Type B pancreatic cell (in vitro differentiated cells): ENCODE measurements around the gene FAT1. TPM values are rescaled to one million over a fixed set of nuclear protein-coding genes. Genes with fewer than 3 reads are reported as not detected.

ENCODE experiments used
- DNase-seq: peaks from one replicate; pipeline ENCODE4 v3.0.0; 2021; ENCODE audit warnings: mixed read lengths; ENCODE audit not compliant: unreplicated experiment; ENCODE audit errors: extremely low spot score
- H3K27ac Mint-ChIP-seq: 2 replicates; pipeline ENCODE4 v1.8.0; 2021; ENCODE audit warnings: mild to moderate bottlenecking, mixed read lengths
- H3K27me3 Mint-ChIP-seq: 2 replicates; pipeline ENCODE4 v1.8.0; 2021; ENCODE audit warnings: mixed read lengths
- H3K36me3 Mint-ChIP-seq: 2 replicates; pipeline ENCODE4 v1.8.0; 2021; ENCODE audit warnings: mixed read lengths
- H3K4me1 Mint-ChIP-seq: one replicate; pipeline ENCODE4 v1.8.0; 2021; ENCODE audit warnings: mixed read lengths; ENCODE audit not compliant: unreplicated experiment
- H3K4me3 Mint-ChIP-seq: 2 replicates; pipeline ENCODE4 v1.8.0; 2021; ENCODE audit warnings: mild to moderate bottlenecking, mixed read lengths
- H3K9me3 Mint-ChIP-seq: 2 replicates; pipeline ENCODE4 v1.8.0; 2021; ENCODE audit warnings: mixed read lengths
- total RNA-seq: library from RNA; stranded (reverse); gene quantifications from 2 replicates; pipeline ENCODE4 v1.2.1, GENCODE V29; 2021; ENCODE audit warnings: low replicate concordance
- TF ChIP-seq, protein P1 (sequence below): fragments of 200-600 bp; sonication (generic); conservative IDR thresholded peaks from 2 replicates; pipeline ENCODE4 v1.5.0; 2021; ENCODE audit warnings: antibody characterized with exemption, mild to moderate bottlenecking

Gene FAT1
- total RNA-seq, 1 donor from 2014 or later, result 197 TPM

DNA sequence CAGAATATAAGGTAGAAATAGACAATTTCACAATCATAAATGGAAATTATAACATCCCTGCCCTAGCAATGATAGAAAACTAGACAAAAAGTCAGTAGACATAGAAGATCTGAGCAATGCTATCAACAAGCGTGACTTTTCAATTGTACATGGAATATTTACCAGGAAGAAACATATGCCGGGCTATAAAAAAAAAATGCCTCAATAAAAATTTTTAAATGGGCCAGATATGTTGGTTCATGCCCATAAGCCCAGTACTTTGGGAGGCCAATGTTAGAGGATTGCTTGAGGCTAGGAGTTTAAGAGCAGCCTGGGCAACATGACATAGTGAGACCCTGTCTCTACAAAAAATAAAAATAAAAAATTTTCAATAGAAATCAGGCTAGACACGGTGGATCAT is 163.0 kb downstream of the FAT1 start:
- peaks cover 7% of the 10 kb centered on the region for H3K4me1 Mint-ChIP-seq
- H3K27ac Mint-ChIP-seq, result no peak overlapping the region
- H3K9me3 Mint-ChIP-seq, result no peaks in the 10 kb centered on the region
- no peak for DNase-seq
- H3K27me3 Mint-ChIP-seq, result peaks cover 24% of the 10 kb centered on the region
- no peaks in the 10 kb centered on the region for H3K36me3 Mint-ChIP-seq
- no peak overlapping the region for H3K4me3 Mint-ChIP-seq
- TF ChIP-seq, protein P1, sequence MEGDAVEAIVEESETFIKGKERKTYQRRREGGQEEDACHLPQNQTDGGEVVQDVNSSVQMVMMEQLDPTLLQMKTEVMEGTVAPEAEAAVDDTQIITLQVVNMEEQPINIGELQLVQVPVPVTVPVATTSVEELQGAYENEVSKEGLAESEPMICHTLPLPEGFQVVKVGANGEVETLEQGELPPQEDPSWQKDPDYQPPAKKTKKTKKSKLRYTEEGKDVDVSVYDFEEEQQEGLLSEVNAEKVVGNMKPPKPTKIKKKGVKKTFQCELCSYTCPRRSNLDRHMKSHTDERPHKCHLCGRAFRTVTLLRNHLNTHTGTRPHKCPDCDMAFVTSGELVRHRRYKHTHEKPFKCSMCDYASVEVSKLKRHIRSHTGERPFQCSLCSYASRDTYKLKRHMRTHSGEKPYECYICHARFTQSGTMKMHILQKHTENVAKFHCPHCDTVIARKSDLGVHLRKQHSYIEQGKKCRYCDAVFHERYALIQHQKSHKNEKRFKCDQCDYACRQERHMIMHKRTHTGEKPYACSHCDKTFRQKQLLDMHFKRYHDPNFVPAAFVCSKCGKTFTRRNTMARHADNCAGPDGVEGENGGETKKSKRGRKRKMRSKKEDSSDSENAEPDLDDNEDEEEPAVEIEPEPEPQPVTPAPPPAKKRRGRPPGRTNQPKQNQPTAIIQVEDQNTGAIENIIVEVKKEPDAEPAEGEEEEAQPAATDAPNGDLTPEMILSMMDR, result no peak

DNA sequence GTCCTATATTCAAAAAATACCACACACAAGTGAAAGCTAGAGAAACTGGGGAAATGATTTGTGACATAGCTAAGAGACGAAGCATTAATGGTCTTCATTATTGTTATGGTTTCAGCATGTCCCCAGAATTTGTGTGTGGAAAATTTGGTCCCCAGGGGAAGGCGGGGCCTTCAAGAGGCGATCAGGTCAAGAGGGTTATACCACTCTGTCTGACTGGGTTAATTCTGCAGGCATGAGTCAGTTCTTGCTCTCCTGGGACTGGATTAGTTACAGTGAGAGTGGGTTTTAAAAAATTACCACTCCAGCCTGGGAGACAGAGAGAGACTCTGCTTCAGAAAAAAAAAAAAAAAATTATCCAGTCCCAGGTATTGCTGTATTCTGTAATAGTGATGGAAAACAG is 166.2 kb downstream of the FAT1 start:
- no peak for DNase-seq
- Mint-ChIP-seq H3K27ac (no peak overlapping the region), H3K4me1 (peaks cover 14% of the 10 kb centered on the region), H3K27me3 (peaks cover 47% of the 10 kb centered on the region), H3K4me3 (peak overlapping the region; percentile 9), H3K9me3 (no peaks in the 10 kb centered on the region), H3K36me3 (no peaks in the 10 kb centered on the region)
- TF ChIP-seq, protein P1, result no peak

DNA sequence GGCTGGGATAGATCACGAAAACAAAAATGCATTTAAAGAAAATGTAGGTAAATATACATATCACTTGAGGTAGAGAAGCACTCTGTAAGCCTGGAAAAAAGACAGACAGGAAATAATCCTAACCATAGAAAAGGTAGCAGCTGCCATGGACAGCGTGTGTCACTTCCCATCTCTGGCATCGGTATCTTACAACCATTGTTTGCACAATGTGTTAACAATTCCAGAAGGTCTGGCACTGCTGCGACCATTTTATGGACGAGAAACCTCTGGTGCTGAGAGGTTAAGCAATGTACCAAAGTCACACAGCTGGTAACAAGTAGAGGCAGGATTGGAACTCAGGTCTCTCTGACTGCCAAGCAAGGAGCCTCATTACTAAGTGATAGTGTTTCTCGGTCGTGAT is 166.6 kb downstream of the FAT1 start:
- H3K36me3 Mint-ChIP-seq, result no peaks in the 10 kb centered on the region
- peaks cover 14% of the 10 kb centered on the region for H3K4me1 Mint-ChIP-seq
- H3K9me3 Mint-ChIP-seq, result no peaks in the 10 kb centered on the region
- no peak overlapping the region for H3K27ac Mint-ChIP-seq
- peaks cover 50% of the 10 kb centered on the region for H3K27me3 Mint-ChIP-seq
- no peak for DNase-seq
- TF ChIP-seq, protein P1, result no peak
- H3K4me3 Mint-ChIP-seq, result peak overlapping the region; percentile 65

DNA sequence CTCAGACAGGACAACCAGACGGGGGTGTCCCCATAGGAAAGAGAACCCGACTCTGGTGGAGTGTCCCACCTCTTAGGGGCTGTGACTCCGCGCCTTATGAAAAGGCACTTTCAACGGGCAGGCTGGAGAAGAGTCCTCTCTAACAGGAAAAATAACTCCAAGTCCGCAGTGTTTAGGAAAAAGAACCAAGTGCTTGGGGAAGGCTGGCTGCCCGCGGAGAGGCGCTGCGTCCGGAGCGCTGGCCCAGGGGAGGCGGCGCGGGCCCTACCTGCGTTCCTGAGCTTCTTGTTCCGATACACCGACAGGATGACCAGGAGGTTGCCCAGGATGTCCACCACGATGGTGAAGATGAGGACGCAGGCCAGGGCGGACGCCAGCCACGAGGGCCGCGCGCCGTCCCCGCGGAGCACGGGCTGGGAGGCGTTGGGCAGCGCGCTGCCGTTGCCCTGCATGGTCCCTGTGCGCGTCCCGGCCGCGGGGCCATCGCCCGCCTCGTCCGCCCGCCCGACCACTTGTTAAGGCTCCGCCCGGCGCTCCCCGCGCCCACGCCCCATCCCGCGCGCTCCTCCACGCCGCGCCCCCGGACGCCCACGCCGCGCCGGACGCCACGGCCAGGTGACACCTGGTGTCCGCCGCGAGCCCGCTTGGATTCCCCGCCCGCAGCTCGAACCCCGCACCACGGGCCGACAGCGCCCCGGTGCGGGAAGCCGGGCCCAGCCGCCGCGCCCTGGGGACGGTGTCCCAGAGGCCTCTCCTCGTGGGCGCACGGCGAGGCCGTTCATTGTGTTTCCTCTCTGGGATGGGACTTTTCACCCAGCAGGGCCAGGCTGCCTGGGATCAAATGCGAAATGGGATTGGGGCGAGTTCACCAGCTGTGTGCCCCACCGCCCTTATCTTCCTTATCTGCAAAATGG is 168.5 kb downstream of the FAT1 start, which contains the start of gene MTNR1A:
Gene MTNR1A (minus strand): TSS at position 654 of the 914 bp plus-strand sequence. CDS start 202 bp downstream, at position 452.
- no peaks in the 10 kb centered on the region for H3K9me3 Mint-ChIP-seq
- H3K4me3 Mint-ChIP-seq, result peak within 1 kb of the TSS; percentile 87
- no peaks in the 10 kb centered on the region for H3K36me3 Mint-ChIP-seq
- H3K4me1 Mint-ChIP-seq, result peaks cover 14% of the 10 kb centered on the region
- H3K27me3 Mint-ChIP-seq, result peaks cover 68% of the 10 kb centered on the region
- TF ChIP-seq, protein P1, result peak; percentile 64
- no peak within 1 kb of the TSS for H3K27ac Mint-ChIP-seq
- DNase-seq, result no peak

DNA sequence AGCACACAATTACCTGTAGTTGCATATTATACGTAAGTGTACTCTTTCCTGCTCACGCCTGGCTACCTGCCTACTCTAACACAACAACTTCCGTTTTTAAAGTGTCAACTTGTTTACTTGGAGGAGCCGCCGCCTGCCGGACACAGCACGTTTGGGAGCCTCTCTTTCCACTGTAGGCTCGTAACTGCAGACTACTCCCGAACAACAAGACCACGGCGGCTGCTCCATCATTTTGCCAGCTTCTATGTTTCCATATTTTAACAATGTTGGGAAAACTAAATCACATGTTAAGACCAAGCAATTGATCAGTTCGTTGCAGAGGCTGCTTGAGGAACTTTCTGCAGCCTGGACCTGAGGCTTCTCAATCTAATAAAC is 169.1 kb downstream of the FAT1 start:
- TF ChIP-seq, protein P1, result peak; percentile 68
- no peak overlapping the region for H3K27ac Mint-ChIP-seq
- no peak for DNase-seq
- H3K4me3 Mint-ChIP-seq, result peak overlapping the region; percentile 87
- peaks cover 14% of the 10 kb centered on the region for H3K4me1 Mint-ChIP-seq
- H3K36me3 Mint-ChIP-seq, result no peaks in the 10 kb centered on the region
- peaks cover 73% of the 10 kb centered on the region for H3K27me3 Mint-ChIP-seq
- H3K9me3 Mint-ChIP-seq, result no peaks in the 10 kb centered on the region
